ENCODE results near the gene OSBPL10.

DNA sequence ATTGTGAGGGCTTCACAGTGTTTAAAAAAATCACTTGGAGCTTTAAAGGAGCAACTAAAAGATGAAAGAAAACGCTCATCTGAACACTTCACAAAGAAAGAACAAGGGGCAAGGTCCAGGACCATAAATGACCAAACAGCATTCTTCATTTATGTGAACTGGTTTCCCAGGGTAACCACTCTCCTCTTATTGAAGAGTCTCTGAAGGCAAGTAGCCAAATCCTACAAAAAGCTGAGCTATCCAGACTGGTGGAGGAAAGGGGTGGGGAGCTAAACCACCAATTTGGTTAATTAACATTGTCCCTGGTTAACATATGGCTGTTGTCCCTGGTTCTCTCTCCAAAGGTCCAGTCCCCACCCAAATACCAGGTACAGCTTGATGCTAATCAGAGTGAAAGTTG lies 58.1 kb downstream of the OSBPL10 start:
- no peak for TF ChIP-seq POLR2A (IDR thresholded peaks at IDR 0.05)
- TF ChIP-seq, protein P1, sequence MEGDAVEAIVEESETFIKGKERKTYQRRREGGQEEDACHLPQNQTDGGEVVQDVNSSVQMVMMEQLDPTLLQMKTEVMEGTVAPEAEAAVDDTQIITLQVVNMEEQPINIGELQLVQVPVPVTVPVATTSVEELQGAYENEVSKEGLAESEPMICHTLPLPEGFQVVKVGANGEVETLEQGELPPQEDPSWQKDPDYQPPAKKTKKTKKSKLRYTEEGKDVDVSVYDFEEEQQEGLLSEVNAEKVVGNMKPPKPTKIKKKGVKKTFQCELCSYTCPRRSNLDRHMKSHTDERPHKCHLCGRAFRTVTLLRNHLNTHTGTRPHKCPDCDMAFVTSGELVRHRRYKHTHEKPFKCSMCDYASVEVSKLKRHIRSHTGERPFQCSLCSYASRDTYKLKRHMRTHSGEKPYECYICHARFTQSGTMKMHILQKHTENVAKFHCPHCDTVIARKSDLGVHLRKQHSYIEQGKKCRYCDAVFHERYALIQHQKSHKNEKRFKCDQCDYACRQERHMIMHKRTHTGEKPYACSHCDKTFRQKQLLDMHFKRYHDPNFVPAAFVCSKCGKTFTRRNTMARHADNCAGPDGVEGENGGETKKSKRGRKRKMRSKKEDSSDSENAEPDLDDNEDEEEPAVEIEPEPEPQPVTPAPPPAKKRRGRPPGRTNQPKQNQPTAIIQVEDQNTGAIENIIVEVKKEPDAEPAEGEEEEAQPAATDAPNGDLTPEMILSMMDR (IDR thresholded peaks at IDR 0.05) = no peak
